ENCODE results near the gene TMEM120B.

- TF ChIP-seq EZH2 (IDR thresholded peaks at IDR 0.05; ENCODE audit: insufficient read depth, poor library complexity, severe bottlenecking) (no peak), EZH2phosphoT487 (IDR thresholded peaks at IDR 0.05; ENCODE audit: insufficient read depth, low read depth) (no peak)
Observed at GRCh38 chr12:121810234-121810817, 97.8 kb downstream of the TMEM120B start.
